Activated CD4-positive, alpha-beta T cell treated with anti-CD3 and anti-CD28 coated beads, Interleukin-2, Interleukin-6, amounts not matched to agents 100 ng/mL and 50 ng/mL, durations not matched to agents 16 hours and 8 hours (primary cell): ENCODE results near the gene GPC1.

Experiments
- DNase-seq: peaks from one replicate; pipeline ENCODE4 v3.0.0-alpha.2; 2020

Gene GPC1

DNA sequence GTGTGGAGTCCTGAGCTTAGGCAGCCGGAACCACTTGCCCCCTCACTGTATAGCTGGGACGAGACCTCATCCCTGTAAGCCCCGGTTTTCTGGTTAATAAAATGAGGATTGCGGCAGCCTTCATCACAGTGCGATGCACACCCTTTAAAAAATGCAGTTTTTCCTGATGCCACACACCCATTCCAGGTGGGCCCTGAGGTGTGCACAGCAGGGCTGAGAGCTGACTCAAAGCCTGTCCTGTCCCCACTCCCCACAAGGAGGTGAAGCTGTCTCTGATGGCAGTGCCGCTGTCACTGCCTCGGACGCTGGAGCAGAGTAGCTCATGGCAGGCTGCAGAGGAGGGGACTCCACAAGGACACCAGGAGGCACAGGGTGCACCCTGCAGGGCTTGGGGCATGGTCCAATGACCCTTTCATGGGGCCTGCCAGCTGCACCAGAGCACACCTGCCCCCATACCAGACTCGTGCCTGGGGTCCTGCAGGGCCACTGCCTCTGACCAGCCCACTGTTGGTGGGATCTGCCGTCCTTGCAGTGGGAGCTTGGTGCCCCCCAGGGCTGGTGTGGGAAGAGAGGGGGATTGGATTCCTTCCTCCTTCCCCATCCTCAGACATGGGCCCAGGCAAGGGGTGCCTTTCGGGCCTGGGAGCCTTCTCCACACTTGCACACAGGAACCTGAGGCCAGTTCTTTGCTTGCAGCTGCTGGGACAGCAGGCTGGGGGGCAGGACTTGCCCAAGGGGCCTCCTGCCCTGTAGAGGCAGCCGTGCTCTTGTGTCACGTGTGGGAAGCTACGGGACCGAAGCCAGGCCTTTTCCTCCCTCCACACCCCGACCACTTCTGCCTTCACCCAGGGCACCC lies 22.8 kb downstream of the GPC1 start:
- no peak for DNase-seq

DNA sequence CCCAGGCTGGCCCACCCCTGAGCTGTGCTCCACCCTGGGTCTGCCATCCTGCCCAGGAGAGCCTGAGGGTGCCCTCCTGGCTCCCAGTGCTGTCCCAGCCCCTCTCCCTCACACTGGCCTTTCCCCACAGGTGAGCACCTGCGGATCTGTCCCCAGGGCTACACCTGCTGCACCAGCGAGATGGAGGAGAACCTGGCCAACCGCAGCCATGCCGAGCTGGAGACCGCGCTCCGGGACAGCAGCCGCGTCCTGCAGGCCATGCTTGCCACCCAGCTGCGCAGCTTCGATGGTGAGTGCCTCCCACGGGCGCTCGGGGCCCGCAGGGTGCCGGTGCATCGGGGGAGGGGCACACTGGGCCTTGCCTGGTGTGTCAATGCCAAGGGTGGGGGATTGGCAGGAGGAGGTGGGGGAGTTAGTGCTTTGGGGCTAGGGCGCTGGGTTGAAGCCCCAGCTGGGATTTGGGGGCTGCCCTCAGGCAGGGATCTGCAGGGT lies 23.5 kb downstream of the GPC1 start:
- no peak for DNase-seq

DNA sequence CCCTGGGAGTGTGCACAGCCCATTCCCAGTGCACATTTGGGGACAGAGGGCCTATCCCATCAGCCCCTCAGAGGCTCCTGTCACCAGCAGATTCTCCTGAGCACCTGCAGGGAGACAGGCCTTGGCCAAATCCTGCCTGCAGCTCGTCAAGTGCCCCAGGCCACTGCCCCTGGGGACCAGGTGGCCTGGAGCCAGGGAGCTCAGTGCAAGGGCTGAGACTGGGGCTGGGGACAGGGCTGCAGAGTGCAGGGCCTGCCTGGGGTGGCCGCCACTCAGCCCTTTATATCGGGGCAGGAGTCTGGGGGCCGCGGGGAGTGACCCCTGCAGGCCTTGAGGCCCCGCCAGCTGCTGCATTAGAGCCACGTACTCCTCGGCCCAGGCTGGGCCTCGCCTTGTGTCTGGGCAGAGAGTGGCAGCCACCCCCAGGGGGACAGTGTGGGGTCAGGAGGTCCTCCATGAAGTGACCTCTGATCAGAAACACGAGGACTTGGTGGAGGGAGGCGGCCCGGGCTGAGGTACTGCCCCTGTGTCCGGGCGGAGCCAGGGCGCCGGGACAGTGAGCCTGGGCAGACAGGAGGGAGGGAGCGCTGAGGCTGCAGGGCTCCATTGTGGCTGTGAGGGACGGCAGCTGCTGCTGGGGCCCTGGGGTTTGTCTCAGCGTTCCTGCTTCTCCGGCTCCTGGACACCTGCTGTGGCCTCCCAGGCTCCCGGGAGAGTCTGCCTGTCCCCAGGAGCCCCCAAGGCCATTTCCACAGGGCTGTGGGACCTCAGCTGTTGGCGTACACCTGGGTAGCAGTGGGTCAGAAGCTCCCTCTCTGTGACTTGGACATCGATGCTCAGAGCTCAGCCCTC lies 24.2 kb downstream of the GPC1 start:
- DNase-seq: no peak

DNA sequence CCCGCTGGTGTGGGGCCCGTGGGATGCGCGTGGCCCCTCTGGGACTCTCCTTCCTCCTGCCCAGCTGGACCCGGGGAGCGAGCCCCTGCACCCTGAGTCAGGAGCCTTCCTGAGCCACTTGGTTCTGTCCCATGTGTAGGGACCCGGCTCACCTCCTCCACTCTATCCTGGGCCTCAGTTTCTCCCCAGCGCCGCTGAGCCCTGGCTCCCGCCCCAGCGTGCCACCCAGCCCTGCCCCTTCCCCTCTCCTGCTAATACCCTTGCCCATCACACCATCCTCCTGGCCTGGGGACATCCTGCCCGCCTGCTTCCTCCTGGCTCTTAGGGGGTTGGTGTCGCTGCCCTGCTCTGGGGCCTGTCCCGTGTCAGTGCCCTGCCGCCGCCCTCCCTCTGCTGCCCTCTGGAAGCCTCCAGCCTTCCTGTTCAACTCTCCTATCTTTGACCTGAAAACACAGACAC lies 24.8 kb downstream of the GPC1 start:
- no peak for DNase-seq

DNA sequence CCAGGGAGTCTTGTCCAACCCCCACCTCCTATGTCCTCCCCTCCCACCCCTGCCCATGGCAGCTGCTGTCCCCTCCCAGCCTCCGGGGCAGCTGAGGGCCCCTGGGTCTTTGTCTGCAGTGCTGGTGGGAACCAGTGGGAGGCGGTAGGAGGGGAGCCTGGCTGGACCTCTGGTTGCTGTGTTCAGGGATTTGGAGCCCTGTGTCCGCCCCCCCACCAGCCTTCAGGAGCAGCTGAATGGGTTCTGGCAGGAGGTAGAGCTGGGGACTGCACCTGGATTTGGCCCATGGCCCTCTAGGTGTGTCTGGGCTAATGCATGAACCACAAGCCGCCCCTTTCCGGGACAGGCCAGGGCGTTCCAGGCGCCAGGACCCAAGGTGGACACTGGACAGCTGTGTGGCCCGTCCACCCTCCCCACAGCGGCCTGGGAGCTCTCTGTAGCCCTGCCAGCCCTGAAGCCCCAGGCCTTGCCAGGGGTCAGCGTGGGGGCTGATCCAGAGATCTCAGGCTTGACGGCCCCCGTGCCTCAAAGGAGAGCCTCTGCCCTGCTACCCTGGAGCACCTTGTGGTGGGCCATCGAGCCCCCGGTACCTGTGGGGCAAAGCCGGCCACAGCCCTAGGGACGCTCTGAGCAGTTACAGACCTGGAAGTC lies 25.4 kb downstream of the GPC1 start:
- no peak for DNase-seq

DNA sequence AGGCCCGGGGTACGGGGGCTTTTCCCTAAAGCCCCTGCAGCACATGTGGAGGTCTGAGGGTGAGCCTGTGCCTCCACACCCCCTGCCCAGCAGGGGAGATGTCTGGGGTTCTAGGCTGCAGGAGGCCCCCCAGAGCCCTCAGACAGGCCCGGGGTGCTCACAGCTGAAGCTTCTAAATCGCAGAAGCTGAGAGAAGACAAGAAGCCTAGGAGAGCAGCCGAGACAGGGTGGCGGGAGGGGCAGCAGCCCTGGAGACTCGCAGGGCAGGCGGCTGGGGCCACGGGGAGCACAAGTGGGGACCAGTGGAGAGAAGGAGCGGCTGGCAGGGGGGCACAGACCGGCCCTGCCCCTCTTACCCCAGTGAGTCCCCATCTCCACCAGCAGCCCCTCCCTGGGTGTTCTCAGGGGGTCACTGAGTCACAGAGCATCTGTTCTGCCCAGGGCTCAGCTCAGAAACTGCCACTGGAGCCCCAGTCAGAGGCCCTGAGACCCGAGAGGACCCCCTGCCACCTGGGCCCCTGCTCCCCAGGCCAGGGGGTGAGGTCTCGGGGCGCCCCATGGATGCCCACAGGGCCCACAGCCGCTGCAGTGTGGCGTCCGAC lies 26.1 kb downstream of the GPC1 start:
- DNase-seq: no peak

DNA sequence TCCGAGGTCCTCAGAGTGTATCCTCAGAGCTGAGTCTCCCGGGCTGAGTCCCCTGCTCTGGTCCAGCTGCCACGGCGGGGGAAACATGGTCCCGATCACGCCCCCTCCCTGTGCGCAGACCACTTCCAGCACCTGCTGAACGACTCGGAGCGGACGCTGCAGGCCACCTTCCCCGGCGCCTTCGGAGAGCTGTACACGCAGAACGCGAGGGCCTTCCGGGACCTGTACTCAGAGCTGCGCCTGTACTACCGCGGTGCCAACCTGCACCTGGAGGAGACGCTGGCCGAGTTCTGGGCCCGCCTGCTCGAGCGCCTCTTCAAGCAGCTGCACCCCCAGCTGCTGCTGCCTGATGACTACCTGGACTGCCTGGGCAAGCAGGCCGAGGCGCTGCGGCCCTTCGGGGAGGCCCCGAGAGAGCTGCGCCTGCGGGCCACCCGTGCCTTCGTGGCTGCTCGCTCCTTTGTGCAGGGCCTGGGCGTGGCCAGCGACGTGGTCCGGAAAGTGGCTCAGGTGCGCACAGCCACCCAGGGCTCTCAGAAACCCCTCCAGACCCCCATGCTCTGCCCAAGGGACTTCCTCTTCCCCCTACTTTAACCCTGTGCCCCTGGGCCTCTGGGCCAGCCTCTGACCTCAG lies 26.7 kb downstream of the GPC1 start:
- no peak for DNase-seq

DNA sequence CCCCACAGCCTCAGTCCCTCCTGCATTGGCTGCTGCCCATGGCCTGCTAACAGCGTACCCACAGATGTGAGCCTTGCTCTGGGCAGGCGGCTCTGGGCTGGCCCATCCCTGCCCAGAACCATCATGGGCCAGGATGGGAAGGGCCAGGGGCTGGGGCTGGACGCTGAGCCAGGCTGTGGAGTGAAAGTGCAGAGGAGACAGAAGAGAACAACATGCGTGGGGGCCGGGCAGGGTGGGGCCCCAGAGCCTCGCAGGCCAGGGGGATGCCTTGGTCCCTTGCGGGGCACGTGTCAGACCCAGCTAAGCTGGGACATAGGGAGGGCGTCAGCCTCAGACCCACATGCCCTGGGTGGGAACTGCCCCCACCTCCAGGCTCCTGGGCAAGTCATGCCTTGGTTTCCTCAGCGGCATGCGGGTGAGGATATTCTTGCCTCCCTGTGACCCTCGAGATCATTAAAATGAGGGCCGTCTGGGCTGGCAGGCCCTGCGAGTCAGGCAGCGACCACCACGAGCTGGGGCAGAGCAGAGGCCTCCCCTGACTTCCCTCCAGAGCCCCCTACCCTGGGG lies 27.3 kb downstream of the GPC1 start:
- no peak for DNase-seq

DNA sequence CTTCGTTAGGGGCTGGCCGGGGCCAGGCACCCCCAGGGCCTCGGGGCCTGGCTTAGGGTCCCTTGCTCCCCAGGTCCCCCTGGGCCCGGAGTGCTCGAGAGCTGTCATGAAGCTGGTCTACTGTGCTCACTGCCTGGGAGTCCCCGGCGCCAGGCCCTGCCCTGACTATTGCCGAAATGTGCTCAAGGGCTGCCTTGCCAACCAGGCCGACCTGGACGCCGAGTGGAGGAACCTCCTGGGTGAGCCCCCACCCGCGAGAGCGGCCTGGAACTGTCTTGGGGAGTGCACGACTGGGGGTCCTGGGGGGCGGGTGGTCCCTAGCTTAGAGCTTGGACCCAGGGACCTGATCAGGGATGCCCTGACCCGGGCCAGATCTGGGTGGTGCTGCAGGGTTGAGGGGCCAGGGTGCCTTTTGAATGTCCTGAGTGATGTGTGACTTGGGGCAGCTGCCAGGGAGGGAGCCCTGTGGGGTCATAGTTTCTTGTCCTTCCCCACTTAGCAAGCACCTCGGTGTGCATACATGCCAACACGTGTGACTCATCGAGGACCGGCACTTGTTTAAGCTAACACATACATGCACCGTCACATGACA lies 27.9 kb downstream of the GPC1 start:
- no peak for DNase-seq

DNA sequence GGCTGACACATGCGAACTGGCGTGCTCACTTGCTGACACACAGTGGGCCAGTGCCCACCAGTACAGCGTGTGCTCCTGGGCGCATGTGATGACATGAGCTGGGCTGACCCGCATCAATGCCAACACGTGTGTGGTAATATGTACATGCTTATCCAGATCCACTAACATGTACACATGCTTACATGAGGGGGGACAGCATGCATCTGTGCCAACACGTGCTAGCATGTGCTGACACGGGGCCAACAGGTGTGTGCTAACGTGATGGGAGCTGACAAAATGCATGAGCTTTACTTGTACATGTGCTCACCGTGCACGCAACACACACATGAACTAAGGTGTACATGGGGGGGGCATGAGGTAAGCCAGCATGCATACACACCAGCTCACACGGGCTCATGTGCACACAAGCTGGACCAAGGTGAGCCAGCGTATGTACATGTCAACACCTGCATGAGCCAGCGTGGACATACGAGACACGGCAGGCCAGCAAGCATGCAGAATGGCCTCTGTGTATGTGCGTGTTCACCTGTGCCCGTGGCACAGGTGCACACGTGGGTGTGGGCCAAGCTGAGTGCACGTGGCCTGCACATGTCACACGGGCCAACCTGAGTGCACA lies 28.5 kb downstream of the GPC1 start:
- DNase-seq: no peak

DNA sequence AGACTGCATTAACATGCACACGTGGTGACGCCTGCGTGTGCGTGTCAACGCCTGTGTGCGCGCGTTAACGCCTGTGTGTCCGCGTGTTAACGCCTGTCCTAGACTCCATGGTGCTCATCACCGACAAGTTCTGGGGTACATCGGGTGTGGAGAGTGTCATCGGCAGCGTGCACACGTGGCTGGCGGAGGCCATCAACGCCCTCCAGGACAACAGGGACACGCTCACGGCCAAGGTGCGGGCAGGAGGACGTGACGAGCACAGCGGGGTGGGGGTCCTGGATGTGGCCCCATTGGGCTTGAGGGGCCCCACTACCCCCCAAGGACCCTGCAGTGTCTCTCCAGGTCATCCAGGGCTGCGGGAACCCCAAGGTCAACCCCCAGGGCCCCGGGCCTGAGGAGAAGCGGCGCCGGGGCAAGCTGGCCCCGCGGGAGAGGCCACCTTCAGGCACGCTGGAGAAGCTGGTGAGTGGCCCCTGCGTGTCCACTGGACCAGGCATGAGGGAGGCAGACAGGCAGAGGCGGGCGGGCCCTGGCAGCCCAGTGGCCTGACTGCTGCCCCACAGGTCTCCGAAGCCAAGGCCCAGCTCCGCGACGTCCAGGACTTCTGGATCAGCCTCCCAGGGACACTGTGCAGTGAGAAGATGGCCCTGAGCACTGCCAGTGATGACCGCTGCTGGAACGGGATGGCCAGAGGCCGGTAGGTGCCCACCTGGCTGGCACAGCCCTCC lies 29.2 kb downstream of the GPC1 start:
- no peak for DNase-seq

DNA sequence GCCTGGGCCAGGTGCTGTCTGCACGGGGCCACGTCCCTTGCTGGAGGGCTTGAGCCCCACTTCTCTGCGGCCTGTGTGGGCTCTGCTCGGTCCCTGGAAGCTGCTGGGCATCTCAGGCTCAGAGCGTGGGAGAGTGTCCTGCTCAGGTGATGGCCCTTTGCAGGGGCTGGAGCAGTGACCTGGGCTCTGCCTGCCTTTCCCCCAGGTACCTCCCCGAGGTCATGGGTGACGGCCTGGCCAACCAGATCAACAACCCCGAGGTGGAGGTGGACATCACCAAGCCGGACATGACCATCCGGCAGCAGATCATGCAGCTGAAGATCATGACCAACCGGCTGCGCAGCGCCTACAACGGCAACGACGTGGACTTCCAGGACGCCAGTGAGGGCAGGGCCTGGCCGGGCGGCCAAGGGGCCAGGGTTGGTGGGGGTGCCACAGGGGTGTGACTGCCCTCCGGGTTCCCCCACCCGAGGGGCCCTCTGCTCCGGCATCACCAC lies 29.9 kb downstream of the GPC1 start:
- DNase-seq: no peak

DNA sequence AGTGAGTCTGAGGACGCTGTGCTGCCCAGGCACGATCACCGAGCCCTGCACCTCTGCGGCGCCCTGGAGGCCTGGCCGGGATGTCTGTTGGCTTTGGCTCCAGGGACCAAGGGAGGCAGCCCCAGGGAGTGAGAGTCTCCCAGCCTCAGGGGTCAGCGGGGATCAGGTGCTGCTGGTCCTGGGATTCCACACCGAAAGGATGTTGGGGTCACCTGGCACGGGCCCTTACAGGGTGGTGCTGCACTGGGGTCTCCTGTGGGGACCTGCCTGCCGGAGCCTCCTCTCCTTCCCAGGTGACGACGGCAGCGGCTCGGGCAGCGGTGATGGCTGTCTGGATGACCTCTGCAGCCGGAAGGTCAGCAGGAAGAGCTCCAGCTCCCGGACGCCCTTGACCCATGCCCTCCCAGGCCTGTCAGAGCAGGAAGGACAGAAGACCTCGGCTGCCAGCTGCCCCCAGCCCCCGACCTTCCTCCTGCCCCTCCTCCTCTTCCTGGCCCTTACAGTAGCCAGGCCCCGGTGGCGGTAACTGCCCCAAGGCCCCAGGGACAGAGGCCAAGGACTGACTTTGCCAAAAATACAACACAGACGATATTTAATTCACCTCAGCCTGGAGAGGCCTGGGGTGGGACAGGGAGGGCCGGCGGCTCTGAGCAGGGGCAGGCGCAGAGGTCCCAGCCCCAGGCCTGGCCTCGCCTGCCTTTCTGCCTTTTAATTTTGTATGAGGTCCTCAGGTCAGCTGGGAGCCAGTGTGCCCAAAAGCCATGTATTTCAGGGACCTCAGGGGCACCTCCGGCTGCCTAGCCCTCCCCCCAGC lies 30.5 kb downstream of the GPC1 start:
- DNase-seq: no peak

DNA sequence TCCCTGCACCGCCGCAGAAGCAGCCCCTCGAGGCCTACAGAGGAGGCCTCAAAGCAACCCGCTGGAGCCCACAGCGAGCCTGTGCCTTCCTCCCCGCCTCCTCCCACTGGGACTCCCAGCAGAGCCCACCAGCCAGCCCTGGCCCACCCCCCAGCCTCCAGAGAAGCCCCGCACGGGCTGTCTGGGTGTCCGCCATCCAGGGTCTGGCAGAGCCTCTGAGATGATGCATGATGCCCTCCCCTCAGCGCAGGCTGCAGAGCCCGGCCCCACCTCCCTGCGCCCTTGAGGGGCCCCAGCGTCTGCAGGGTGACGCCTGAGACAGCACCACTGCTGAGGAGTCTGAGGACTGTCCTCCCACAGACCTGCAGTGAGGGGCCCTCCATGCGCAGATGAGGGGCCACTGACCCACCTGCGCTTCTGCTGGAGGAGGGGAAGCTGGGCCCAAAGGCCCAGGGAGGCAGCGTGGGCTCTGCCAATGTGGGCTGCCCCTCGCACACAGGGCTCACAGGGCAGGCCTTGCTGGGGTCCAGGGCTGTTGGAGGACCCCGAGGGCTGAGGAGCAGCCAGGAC lies 31.2 kb downstream of the GPC1 start:
- DNase-seq: no peak

DNA sequence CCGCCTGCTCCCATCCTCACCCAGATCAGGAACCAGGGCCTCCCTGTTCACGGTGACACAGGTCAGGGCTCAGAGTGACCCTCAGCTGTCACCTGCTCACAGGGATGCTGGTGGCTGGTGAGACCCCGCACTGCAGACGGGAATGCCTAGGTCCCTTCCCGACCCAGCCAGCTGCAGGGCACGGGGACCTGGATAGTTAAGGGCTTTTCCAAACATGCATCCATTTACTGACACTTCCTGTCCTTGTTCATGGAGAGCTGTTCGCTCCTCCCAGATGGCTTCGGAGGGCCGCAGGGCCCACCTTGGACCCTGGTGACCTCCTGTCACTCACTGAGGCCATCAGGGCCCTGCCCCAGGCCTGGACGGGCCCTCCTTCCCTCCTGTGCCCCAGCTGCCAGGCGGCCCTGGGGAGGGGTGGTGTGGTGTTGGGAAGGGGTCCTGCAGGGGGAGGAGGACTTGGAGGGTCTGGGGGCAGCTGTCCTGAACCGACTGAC lies 31.7 kb downstream of the GPC1 start:
- DNase-seq: no peak

DNA sequence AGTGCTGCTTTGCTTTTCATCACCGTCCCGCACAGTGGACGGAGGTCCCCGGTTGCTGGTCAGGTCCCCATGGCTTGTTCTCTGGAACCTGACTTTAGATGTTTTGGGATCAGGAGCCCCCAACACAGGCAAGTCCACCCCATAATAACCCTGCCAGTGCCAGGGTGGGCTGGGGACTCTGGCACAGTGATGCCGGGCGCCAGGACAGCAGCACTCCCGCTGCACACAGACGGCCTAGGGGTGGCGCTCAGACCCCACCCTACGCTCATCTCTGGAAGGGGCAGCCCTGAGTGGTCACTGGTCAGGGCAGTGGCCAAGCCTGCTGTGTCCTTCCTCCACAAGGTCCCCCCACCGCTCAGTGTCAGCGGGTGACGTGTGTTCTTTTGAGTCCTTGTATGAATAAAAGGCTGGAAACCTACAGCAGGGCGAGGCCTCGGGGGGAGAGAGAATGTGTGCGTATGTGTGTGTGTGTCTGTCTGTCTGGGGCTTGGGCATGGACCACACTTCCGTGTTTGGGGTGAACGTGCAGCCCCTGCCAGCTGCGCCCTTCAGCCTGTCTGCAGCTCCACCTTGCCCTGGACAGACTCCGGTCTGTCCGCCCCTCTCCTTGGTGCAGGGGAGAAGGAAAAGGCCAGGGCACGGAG lies 32.3 kb downstream of the GPC1 start:
- DNase-seq: no peak

DNA sequence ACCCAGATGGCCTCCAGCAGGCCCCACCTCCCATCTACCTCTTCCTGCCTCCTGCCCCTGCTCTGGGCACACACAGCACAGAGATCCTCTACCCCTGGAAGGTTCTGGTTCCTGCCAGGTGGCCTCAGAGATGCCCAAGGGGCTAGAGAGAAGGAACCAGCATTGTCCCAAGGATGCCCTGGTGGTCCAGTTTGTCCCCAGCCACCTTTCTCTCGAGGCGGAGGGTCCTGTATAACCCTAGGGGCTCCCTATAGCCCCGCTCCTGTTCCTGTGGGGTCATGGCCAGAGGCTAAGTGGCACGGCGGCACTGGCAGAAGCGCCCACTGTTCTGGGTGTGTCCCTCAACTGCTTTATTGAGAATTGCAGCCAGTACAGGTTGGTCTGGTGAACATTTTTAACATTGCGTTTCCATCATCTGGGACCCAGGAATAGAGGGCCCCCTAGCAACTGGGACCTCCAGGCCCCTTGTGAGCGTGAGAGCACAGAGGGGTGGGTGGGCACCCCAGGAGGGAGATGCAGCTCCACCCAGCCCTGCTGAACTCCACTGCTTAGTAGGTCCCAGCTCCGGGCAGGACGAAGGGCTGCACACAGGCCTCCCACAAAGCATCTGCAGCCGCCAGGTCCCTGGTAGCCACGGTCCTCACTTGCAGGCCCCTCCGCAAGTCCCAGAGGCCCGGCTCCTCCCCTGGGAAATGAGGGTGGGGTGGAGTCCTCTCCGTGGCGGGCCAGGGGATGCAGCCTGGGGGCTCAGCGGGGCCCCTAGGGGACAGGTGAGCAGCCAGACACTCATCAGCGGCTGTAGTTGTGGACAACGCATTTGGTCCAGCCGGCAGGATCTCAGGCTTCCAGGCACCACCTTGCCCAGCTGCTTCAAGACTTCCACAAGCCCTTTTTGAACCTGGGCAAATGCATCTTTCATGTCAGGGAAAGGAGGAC lies 33.1 kb downstream of the GPC1 start:
- no peak for DNase-seq
